Activated CD8-positive, alpha-beta memory T cell treated with anti-CD3 and anti-CD28 coated beads for 24 hours (primary cell): ENCODE data around the gene PPM1E.
"Not testable (repeated sequence)": the region's sequence is repeated elsewhere in the genome, so short reads cannot be mapped to it uniquely, and the experiment has no call there.

Source experiments
- DNase-seq: peaks from one replicate; pipeline ENCODE4 v3.0.0-alpha.2; 2020

PPM1E gene

DNA sequence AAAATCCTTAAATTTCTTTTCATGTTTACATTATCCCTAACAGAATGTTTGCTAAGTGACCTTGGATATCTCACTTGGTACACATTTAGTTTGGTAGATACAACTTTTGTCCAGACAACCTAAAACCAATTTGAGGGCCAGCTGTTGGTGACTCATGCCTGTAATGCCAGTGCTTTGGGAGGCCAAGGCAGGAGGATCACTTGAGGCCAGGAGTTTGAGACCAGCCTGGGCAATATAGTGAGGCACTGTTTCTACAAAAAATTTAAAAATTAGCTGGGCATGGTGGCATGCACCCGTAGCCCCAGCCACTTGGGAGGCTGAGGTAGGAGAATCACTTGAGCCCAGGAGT lies 202.0 kb downstream of the PPM1E start:
- not testable (repeated sequence) for DNase-seq

DNA sequence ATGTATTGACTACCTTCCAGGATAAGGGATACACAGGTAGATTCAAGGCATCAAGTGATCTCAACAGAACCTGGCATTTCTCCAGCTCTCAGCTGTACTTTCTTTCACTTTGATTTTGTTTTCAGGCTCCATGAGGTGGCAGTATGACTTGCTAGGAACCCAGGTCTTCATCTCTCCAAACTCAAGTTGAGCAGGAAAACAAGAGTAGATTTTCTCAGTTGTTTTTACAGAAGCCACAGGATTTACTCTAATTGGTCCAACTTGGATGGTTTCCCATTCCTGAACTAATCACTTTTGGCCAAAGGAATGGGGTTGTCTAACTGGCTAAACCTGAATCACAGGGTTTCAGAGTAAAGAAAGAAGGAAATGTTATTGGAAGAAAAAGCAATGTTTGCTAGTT lies 204.4 kb downstream of the PPM1E start:
- DNase-seq: no peak

DNA sequence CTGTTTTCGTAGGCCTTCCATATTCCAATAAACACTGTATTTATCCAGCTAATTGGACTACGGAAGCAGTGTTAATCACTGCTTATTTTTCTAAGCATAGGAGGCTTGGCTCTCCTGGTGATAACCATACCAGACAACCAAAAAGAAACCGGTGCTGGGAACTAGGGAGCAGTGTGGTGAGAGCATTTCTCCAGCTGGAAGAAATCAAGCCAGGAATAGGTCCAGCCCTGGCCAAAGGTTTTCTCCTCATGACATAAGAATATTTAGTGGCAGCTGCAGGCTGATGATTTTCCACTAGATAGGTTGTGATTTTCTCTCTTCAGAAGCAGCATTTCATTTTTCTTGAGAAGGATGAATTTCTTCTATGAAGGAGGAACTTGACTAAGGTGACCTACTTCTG lies 209.6 kb downstream of the PPM1E start:
- no peak for DNase-seq

DNA sequence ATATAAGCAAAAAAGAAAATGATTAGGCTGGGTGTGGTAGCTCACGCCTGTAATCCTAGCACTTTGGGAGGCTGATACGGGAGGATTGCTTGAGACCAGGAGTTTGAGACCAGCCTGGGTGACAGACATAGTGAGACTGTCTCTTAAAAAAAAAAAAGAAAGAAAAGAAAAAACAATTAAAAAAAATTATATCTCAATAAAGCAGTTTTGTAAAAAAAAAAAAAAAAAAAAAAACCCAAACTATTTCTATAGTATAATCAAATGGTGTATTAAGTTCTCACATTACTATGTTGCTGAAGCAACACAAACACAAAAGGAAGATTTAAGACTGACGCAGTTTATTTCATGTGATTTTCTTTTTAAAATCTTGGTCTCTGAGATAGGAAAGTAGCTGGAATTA lies 210.6 kb downstream of the PPM1E start:
- DNase-seq: no peak

DNA sequence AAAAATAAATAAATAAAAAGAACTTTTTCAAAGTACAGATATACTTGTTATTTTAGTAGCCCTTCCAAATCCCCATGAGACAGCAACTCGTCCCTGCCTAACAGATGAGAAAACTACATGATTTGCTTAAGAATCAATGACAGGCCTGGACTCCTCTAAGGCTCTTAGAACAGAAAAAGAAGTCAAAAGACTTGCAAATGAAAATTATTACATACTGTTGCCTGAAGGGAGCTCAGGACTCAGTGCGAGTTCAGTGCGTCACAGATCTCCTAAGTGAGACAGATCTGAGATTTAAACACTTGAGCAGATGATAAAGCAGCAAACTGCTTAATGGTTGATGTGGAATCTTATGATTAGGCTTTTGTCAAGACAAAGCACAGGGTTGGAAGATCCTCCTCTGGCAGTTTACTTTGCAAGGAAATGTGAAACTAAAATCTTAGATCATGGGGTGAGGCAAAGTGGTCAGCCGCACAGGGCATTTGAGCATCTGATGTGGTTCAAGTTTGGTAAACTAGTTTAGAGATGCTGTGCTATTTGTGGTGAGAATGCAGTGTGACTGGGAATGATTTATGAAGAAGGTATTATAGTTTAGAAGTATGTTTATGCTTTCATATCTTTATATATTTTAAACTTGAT lies 212.9 kb downstream of the PPM1E start:
- DNase-seq: no peak

DNA sequence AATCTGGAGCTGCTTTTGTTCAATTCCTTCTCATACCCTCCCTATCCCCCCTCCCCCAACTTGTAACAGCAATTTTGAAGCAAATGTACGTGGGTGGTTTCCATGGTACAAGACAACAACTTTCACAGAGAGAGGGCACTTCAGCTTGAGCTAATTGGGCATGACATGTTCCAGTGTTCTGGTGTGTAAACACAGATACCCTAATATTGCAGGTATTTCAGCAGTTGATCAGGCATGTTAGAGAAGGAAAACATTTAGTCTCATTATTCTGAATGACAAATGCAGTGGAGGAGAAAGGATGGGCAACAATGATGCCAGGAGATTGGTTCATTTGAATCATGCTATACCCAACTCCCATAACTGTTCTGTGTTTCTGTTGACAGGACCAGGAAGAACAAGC lies 213.5 kb downstream of the PPM1E start:
- DNase-seq: no peak

DNA sequence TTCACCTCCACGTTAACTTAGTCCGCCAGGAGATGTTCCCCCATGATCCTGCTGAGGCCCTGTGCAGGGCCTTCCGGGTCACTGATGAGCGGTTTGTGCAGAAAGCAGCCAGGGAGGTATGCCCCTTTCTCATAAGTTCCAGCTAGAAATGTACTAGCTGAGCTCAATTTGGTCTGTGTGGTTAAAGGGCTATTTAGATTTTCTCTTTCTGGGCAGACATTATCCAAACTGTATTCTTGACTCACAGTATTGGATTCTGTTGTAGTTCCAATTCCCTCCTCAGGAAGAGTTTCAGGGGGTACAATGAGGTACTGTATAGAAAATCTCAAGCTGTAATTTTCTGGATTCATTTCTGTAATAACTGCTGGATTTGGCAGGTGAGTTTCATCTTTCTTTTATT lies 214.0 kb downstream of the PPM1E start:
- DNase-seq: no peak

DNA sequence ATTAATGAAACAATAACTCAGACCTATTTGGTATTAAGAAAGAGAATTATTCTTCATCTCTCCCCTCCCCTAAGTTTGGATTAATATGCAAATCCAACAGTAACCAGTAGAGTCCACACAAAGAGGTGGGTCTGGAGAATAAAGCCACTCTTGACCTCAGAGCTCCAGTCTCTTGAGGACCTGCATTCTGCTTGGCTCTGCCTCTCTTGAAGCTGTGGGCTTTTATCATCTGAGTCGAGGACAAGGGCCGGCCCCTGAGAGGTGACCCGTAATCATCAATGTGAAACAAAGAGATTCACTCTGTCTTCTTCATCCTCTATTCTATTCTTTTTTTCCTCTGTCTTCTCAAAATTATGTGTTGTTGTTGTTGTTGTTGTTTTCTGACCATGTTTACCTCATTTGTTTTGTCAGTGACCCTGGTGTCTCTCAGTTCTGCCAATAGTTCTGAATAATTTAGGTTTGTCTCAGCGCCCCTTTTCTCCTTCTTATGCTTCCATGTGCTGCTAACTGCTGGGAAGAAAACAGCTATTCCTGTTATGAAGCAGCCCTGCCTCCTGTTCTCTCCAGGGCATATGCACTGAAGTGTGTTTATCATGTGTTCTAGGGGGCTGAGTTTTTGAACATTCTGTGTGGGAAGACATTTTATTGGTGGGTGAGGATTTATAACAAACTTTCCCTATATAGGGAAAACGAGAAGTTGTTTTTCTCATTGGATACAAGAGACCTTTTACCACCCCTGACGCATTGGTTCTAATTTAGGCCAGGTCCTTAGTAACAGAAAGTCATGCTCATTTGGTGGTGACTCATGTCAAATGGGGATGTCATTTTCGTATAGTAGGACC lies 215.2 kb downstream of the PPM1E start:
- no peak for DNase-seq

DNA sequence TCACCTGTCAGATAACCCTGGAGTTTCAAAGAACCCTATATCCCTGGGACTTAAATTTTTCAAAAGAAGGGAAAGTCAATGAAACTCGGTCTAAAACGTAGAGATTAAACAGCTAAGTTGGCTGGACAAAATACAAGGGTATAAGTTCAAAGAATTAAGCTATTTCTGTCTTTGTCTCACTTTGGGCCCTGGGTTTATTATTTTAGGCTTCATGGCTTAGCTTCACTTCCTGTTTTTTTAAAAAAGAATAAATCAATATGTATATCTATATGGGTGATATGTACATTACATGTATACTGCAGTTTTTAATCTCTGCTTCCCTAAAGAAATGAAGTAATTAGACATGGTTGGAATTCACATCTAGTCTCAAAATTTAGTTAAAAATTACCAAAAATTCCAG lies 218.7 kb downstream of the PPM1E start:
- DNase-seq: no peak

DNA sequence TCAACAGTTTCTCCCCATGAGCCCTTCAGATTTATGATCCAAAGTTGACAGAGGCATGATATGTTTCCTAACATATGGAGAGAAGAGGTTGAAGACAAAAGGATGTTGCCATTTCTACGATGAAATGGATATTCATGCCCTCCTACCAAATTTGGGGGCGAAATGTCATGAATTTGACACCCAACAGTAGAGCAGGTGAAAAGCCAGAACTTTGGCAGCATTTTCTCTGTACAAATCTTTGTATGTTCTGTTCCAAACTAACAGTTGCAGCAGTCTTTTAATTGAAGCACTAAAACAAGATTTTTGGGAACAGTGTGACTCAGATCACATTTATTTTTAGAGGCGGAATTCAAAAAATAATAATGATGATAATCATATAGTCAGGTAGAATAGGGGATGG lies 220.9 kb downstream of the PPM1E start:
- DNase-seq: no peak

DNA sequence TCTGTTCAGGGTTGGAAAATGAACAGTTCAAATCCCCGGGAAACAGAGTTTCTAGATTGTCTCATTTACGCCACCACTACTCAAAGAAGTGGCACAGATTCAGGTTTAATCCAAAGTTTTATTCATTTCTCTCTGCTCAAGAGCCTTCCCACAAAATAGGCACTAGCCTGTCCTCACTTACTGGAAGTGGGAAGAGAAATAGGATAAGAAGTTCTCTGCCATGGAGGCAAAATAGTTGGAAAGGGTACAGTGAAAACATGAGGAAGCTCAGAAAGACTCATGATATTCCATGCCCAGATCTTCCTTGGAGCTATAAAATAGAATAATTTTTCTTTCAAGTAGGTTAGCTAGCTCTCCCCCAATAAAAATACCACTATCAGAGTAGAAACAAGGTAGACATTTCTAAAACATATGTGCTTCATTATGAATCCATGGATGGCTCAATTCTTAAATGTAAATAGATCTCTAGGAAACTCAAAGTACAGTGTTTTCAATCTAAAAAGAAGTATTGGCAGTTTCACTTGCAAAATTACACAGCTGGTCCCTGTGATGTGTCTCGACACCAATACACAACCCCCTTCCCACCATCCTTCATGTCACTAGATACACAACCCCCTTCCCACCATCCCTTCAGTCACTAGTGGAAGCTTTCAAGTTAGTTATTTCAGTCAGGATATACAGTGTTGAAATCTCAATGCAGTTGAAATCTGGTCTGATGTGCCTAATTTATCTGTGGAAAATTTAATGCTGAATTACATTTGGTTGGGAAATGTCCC lies 225.2 kb downstream of the PPM1E start:
- no peak for DNase-seq

DNA sequence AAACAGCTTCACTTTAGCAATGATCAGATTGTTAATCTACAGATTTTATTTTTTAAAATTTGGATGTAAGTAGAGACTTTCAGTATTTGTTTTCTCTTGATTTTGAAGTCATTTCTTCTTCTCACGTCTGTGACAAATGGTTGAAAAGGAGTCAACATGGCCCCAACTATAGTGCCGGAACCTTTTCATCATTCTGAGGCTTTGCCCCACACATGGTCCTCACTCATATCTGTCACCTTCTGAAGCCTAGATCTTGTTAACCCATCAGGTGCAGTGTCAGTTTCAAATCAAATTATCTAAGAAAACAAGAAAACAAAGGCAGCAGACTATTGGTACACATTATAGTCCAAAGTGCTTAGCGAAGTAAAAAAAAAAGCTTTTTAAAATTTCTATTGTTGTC lies 227.0 kb downstream of the PPM1E start:
- DNase-seq: no peak

DNA sequence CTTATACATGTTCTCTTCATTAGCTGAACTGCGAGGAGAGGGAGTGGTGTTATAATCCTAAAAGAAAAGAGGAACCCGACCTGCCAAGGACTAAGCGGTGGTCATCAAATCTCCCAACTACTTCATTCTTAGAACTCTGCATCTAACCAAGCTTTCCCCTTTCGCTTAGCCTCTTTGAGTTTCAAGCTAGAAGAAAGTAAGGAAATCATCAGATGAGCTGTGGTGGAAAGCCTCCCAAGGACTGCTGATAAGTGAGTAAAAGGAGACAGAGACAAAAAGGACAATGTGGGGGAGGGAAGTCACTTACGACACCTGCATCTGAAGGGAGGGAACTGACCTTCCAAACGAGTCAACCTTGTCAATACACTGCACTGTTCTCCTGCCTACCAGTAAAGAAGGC lies 229.7 kb downstream of the PPM1E start:
- no peak for DNase-seq

DNA sequence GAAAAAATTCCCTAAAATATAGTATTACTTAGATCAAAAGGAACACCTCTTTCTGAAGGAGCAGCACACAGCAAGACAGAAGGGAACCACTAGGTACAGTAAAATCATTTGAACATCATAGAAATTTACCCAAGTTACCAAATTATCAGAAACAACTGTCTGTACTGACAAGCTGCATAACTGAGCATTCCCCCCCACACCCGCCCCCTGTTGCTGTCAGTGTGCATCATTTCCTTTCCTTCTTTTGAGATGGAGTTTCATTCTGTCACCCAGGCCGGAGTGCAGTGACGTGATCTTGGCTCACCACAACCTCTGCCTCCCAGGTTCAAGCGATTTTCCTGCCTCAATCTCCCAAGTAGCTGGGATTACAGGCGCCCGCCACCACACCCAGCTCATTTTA lies 230.3 kb downstream of the PPM1E start:
- DNase-seq: no peak

DNA sequence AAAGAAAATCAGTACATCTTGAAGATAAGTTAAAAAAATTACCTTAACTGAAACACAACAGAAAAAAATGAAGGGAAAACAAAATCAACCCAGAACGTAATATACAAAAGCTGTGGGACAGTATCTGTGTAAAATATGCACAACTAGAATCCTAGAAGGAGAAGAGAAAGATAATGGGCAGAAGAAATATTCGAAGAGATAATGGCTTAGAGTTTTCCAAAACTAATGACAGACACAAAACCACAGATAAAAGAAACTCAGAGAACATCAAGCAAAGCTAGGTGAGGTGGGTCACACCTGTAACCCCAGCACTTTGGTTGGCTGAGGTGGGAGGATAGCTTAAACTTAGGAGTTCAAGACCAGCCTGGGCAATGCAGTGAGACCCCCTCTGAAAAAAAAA lies 234.0 kb downstream of the PPM1E start:
- no peak for DNase-seq

DNA sequence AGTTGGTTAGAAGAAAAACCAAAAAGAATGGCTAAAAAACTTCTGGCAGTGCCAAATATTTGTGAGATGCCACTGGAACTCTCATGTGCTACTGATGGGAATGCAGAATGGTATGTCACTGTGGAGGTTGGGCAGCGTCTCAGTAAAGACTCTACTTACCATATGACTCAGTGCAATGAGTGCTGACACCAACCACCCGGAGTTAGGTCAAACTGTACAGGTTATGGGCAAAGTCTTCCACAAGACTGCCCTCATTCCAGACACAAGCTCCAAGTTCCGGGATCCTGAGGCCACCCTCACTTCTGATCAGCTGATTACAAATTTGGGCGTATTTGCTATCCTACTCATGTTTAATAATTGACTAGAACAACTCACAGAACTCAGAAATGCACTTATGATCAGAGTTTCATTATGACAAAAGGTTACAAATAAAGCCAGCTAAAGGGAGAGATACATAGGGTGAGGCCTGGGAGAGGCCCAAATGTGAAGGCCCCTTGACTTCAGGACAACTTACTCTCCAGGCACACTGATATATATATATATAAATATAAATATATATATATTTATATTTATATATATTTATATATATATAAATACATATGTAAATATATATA lies 236.2 kb downstream of the PPM1E start:
- no peak for DNase-seq

DNA sequence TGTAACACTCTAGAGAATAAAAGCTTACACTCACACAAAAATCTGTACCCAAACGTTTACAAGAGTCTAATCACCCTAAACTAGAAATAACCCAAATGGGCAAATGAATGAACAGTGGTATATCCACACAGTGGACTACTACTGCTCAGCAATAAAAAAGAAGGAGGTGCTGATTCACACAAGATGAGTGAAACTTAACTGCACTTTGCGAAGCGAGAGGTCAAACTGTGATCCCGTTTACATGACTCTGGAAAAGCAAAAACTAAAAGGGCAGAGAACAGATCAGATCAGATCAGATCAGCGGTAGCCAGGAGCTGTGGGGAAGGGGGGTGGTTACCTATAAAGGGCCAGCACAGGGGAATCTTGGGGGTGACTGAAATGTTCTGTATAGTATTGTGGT lies 237.7 kb downstream of the PPM1E start:
- DNase-seq: no peak

DNA sequence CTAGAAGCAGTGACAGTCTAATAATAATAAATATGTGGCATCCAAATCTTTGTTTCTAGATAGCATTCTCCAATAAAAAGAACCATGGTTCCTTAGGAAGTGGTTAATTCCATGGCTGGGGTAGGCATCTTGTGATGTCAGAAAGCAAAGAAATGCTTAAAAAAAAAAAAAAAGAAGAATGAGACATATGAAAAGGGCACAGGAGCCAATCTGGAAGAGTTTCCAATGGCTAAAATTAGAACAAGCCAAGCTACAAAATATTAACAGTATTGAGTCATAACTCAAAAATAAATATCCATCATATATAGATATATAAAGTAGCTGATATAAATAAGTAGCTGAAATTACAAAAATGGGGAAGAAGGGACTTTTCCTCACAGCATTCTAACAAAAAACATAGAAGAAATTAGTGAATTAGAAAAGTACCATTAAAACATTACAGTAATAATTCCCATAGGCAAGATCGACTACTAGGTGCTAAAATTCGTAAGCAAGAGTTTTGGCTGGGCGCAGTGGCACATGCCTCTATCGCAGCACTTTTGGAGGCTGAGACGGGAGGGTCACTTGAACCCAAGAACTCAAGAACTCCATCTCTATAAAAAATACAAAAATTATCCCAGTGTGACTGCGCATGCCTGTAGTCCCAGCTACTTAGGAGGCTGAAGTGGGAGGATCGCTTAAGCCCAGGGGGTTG lies 239.7 kb downstream of the PPM1E start:
- no peak for DNase-seq

DNA sequence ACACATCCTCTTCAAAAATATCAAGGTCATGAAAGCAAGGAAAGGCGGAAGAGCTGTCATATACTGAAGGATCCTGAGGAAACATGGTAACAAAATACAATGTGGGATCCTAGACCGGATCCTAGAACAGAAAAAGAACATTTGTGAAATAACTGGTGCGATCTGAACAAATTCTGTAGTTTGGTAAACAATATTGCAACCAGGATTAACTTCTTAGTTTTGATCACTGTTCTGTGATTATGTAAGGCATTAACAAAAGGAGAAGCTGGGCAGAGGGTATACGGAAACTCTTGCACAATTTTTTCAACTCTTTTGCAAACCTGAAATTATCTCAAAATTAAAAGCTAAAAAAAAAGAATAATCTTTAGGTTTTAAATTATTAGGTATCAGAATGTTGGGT lies 241.3 kb downstream of the PPM1E start:
- no peak for DNase-seq

DNA sequence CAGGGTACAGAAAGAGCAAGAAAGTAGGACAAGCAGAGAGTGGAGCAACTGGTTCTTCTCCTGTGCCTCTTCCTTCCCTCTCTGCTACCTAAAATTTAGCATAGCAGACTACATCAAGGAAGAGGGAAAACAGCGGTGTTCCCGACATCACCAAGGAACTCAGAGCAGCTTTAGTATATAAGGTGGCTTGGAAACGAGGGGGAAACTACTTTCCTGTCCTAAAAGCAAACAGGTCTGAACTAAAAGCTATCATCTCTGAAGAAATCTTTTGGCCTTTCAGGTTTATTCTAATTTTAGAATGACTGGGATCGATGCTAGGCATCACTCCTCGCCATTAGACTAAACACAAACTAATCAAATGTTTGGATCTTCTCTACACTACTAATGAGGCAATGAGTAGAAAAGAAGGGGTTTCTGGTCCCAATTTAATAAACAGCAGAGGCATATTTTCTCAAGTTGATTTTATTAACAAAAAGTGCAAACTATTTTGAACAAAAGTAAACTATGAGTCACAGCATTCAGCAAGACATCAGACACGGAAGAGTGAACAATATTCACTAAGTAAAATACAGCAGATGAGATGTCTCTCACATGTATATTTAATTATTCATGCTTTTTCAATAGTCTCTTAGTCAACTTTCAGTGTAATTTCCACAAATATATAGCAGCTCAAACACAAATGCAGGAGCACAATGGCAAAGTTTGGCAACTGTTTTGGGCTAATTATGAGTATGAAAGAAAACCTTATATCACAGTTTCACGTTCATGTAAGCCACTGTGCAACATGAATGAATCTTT lies 242.3 kb downstream of the PPM1E start:
- DNase-seq: no peak

DNA sequence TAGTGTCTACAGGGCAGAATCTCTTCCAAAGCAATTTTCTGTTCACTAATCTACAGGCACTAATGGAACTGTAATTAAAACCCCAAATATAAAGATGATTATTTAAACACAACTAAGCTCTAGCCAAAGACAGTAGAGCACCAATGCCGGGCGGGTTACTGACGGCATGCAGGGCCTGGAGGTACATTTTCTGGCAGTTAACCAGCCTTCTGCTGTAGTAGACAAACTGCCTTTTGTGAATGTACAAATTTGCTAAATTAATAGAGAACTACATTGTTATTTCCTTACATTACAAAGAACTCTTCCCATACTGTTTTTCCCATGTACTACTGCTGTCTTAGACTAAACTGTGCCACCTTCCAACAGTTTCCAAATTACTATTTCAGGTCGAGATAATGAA lies 243.2 kb downstream of the PPM1E start:
- no peak for DNase-seq

DNA sequence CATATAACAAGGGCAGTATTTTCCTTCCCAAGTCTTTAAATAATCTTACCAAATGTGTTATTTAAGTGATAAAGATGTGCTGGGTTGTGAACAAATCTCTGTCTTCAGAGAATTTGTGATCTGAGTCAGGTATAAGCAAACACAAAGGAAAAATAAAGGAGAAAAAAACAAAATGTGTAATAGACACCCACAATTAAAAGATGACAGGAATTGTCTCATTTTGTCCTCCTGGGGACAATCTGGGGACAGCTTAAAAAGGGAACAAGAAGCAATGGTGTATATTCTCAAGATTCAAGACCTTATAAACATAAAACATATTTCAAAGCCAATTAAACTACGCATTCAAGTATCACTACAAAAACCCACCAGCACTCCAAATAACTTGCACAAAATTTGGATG lies 243.8 kb downstream of the PPM1E start:
- no peak for DNase-seq
